Measurements from ENCODE around the gene HBA1.
"Not testable (repeated sequence)": the region's sequence is repeated elsewhere in the genome, so short reads cannot be mapped to it uniquely, and the experiment has no call there.

The HBA1 gene

GRCh38 chr16:164827-165538 lies 11.5 kb upstream of the HBA1 start:
- Histone ChIP-seq H3K4me3 (peak overlapping the region; percentile 32 to 63 (median 48); a peak in 19 of 20 replicates), H4K20me1 (peaks cover 0 to 50% (median 29%) of the 10 kb centered on the region in 11 experiments; a peak in 13 of 22 replicates), H3K4me1 (peaks cover 9 to 18% (median 11%) of the 10 kb centered on the region in 10 experiments; a peak in 18 of 20 replicates), H3K4me2 (peak overlapping the region; percentile 69 to 88 (median 81)), H3K27ac (no peak overlapping the region), H3K9ac (peak overlapping the region in 1 of 11 experiments; percentile 4; a peak in 2 of 22 replicates), H3K36me3 (no peaks in the 10 kb centered on the region), H3K27me3 (peaks cover 72 to 90% (median 83%) of the 10 kb centered on the region in 11 experiments), H3K9me3 (replicated peaks in 1 of 11) (no peaks in the 10 kb centered on the region)
- no peak for TF ChIP-seq Cebpa-rat (IDR thresholded peaks at IDR 0.05)

- Histone ChIP-seq H3K36me3 (no peaks in the 10 kb centered on the region), H3K4me2 (peak within 1 kb of the TSS; percentile 69 to 88 (median 81)), H4K20me1 (peaks cover 0 to 46% (median 29%) of the 10 kb centered on the region in 11 experiments; a peak in 13 of 22 replicates), H3K27ac (no peak within 1 kb of the TSS), H3K27me3 (peaks cover 77 to 90% (median 86%) of the 10 kb centered on the region in 11 experiments), H3K9me3 (replicated peaks in 1 of 11) (no peaks in the 10 kb centered on the region), H3K4me1 (peaks cover 9 to 18% (median 11%) of the 10 kb centered on the region in 10 experiments; a peak in 18 of 20 replicates), H3K4me3 (peak within 1 kb of the TSS; percentile 32 to 63 (median 48); a peak in 19 of 20 replicates), H3K9ac (peak within 1 kb of the TSS in 1 of 11 experiments; percentile 4; a peak in 2 of 22 replicates)
- no peak for TF ChIP-seq Cebpa-rat (IDR thresholded peaks at IDR 0.05)
Observed at GRCh38 chr16:165539-166374, 10.7 kb upstream of the HBA1 start, which contains the start of gene HBM. Gene HBM, plus strand, starts transcription at chr16:165978. Its CDS starts 20 bp downstream, at chr16:165998.

GRCh38 chr16:166375-167121 lies 9.9 kb upstream of the HBA1 start:
- Histone ChIP-seq H3K4me1 (peaks cover 9 to 18% (median 11%) of the 10 kb centered on the region in 10 experiments; a peak in 18 of 20 replicates), H3K9me3 (replicated peaks in 1 of 11) (no peaks in the 10 kb centered on the region), H4K20me1 (peaks cover 0 to 40% (median 29%) of the 10 kb centered on the region in 11 experiments; a peak in 13 of 22 replicates), H3K36me3 (no peaks in the 10 kb centered on the region), H3K4me2 (no peak overlapping the region; a peak in 1 of 22 replicates), H3K27me3 (peaks cover 77 to 90% (median 86%) of the 10 kb centered on the region in 11 experiments), H3K9ac (no peak overlapping the region), H3K4me3 (no peak overlapping the region), H3K27ac (no peak overlapping the region)
- no peak for TF ChIP-seq Cebpa-rat (IDR thresholded peaks at IDR 0.05)

GRCh38 chr16:167122-167690 lies 9.3 kb upstream of the HBA1 start:
- Histone ChIP-seq H3K9ac (no peak overlapping the region), H3K9me3 (replicated peaks in 1 of 11) (no peaks in the 10 kb centered on the region), H3K4me1 (peaks cover 9 to 18% (median 11%) of the 10 kb centered on the region in 10 experiments; a peak in 18 of 20 replicates), H3K27me3 (peaks cover 78 to 90% (median 86%) of the 10 kb centered on the region in 11 experiments), H3K4me3 (no peak overlapping the region), H3K4me2 (no peak overlapping the region; a peak in 1 of 22 replicates), H3K36me3 (no peaks in the 10 kb centered on the region), H4K20me1 (peaks cover 0 to 40% (median 29%) of the 10 kb centered on the region in 11 experiments; a peak in 13 of 22 replicates), H3K27ac (no peak overlapping the region)
- TF ChIP-seq Cebpa-rat (IDR thresholded peaks at IDR 0.05), result no peak

GRCh38 chr16:168424-168823 lies 8.1 kb upstream of the HBA1 start:
- H3K27me3 ChIP-seq, result peaks cover 75 to 83% (median 82%) of the 10 kb centered on the region in 11 experiments
- peaks cover 0 to 40% (median 29%) of the 10 kb centered on the region in 11 experiments; a peak in 12 of 22 replicates for H4K20me1 ChIP-seq
- TF ChIP-seq Cebpa-rat (IDR thresholded peaks at IDR 0.05), result no peak
- no peaks in the 10 kb centered on the region for H3K36me3 ChIP-seq
- H3K9ac ChIP-seq, result no peak overlapping the region
- no peak overlapping the region for H3K4me3 ChIP-seq
- no peaks in the 10 kb centered on the region for H3K9me3 ChIP-seq (replicated peaks in 1 of 11)
- no peak overlapping the region for H3K4me2 ChIP-seq
- peaks cover 9 to 18% (median 11%) of the 10 kb centered on the region in 10 experiments; a peak in 18 of 20 replicates for H3K4me1 ChIP-seq
- no peak overlapping the region for H3K27ac ChIP-seq

GRCh38 chr16:169014-169413 lies 7.5 kb upstream of the HBA1 start:
- Histone ChIP-seq H3K4me2 (no peak overlapping the region), H3K4me3 (no peak overlapping the region), H3K36me3 (no peaks in the 10 kb centered on the region), H4K20me1 (peaks cover 0 to 41% (median 29%) of the 10 kb centered on the region in 11 experiments; a peak in 12 of 22 replicates), H3K27me3 (peaks cover 81 to 86% (median 85%) of the 10 kb centered on the region in 11 experiments), H3K4me1 (peaks cover 9 to 18% (median 11%) of the 10 kb centered on the region in 10 experiments; a peak in 18 of 20 replicates), H3K27ac (no peak overlapping the region), H3K9me3 (replicated peaks in 1 of 11) (no peaks in the 10 kb centered on the region), H3K9ac (no peak overlapping the region)
- TF ChIP-seq Cebpa-rat (IDR thresholded peaks at IDR 0.05), result no peak

GRCh38 chr16:170088-170507 lies 6.4 kb upstream of the HBA1 start:
- not testable (repeated sequence) for H3K27ac ChIP-seq; H3K9me3 ChIP-seq (replicated peaks in 1 of 11); H3K4me2 ChIP-seq; H3K9ac ChIP-seq; H3K4me3 ChIP-seq; H3K36me3 ChIP-seq
- Histone ChIP-seq H3K27me3 (peaks cover 90 to 93% (median 92%) of the 10 kb centered on the region in 11 experiments), H3K4me1 (peaks cover 8 to 24% (median 14%) of the 10 kb centered on the region in 10 experiments; a peak in 18 of 20 replicates), H4K20me1 (peaks cover 0 to 50% (median 35%) of the 10 kb centered on the region in 11 experiments; a peak in 16 of 22 replicates)

- Histone ChIP-seq H3K4me1 (peaks cover under 1 to 22% (median 10%) of the 10 kb centered on the region in 10 experiments; a peak in 16 of 20 replicates), H3K9me3 (replicated peaks in 1 of 11) (no peaks in the 10 kb centered on the region), H3K4me2 (no peak overlapping the region), H3K27me3 (peaks cover 90 to 93% (median 92%) of the 10 kb centered on the region in 11 experiments), H3K27ac (no peak overlapping the region), H4K20me1 (peaks cover 0 to 50% (median 35%) of the 10 kb centered on the region in 11 experiments; a peak in 16 of 22 replicates), H3K4me3 (no peak overlapping the region), H3K36me3 (no peaks in the 10 kb centered on the region), H3K9ac (no peak overlapping the region)
- no peak for TF ChIP-seq Cebpa-rat (IDR thresholded peaks at IDR 0.05)
Observed at GRCh38 chr16:170788-171187, 5.7 kb upstream of the HBA1 start.

- not testable (repeated sequence) for H3K36me3 ChIP-seq; H3K4me2 ChIP-seq; H3K27ac ChIP-seq; H3K4me3 ChIP-seq; H3K9ac ChIP-seq; H3K9me3 ChIP-seq (replicated peaks in 1 of 11)
- Histone ChIP-seq H3K27me3 (peaks cover 87 to 93% (median 91%) of the 10 kb centered on the region in 11 experiments), H4K20me1 (peaks cover 0 to 39% (median 26%) of the 10 kb centered on the region in 11 experiments; a peak in 16 of 22 replicates), H3K4me1 (peaks cover 0 to 13% (median 8%) of the 10 kb centered on the region in 10 experiments; a peak in 9 of 20 replicates)
Observed at GRCh38 chr16:172374-172941, 4.0 kb upstream of the HBA1 start, which contains the start of gene HBA2. Gene HBA2, plus strand, starts transcription at chr16:172876. Its CDS starts 37 bp downstream, at chr16:172913.

- H3K9ac ChIP-seq; H3K27ac ChIP-seq; H3K9me3 ChIP-seq (replicated peaks in 1 of 11); H3K4me2 ChIP-seq; H3K36me3 ChIP-seq; H3K4me3 ChIP-seq: not testable (repeated sequence)
- Histone ChIP-seq H4K20me1 (peaks cover 0 to 39% (median 26%) of the 10 kb centered on the region in 11 experiments; a peak in 16 of 22 replicates), H3K4me1 (peaks cover 0 to 13% (median 8%) of the 10 kb centered on the region in 10 experiments; a peak in 9 of 20 replicates), H3K27me3 (peaks cover 87 to 93% (median 91%) of the 10 kb centered on the region in 11 experiments)
Observed at GRCh38 chr16:173211-173854, 3.1 kb upstream of the HBA1 start.
